ENCODE data around the gene THUMPD2.

The THUMPD2 gene

DNA sequence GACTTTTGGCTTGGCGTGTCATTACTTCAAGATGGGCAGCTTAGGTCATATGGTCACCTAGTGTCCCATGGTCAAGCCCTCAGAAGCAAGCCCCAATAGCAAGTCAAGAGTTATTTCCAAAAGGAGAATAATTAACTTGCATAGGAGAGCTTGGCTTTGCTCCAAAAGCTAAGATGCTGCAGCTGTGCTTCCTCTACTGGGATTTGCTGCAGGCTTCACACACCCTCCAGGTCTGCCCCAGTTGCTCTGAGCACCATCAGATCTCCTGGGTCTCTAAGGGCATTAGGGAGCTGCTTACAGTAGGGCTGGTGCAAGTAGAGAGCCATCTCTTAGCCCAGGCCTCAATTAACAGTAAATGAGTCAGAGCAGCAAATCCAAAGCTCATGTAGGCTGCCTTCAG lies 46.6 kb downstream of the THUMPD2 start:
- TF ChIP-seq TEAD4 (IDR thresholded peaks at IDR 0.05) (no peak), TAF1 (IDR thresholded peaks at IDR 0.05; ENCODE audit: low read depth) (no peak), CREB1 (IDR thresholded peaks at IDR 0.05; ENCODE audit: low read depth) (no peak), TCF12 (IDR thresholded peaks at IDR 0.05; ENCODE audit: low read depth) (no peak), FOXM1 (IDR thresholded peaks at IDR 0.05; ENCODE audit: borderline replicate concordance, low read depth) (no peak)
- TF ChIP-seq, protein P1, sequence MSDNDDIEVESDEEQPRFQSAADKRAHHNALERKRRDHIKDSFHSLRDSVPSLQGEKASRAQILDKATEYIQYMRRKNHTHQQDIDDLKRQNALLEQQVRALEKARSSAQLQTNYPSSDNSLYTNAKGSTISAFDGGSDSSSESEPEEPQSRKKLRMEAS (IDR thresholded peaks at IDR 0.05): no peak

DNA sequence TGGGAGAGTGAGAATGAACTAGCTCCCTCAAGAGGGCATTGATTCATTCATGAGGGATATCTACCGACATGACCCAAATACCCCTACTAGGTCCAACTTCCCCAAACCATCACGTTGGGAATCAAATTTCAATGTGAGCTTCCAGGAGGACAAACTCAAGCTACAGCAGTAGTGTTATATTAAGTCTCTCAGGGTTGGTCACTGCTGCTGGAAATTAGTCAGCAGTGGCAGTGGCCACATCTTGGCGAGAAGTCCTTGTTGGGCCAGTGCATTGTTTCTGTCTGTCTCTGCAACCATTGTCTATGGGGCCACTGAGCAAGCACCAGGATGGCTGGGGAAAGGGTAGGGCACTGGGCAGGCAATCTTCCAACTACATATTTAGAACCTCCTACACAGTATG lies 47.5 kb downstream of the THUMPD2 start:
- TF ChIP-seq YY1 (IDR thresholded peaks at IDR 0.05; ENCODE audit: low read depth): no peak
- no peak for TF ChIP-seq EP300 (IDR thresholded peaks at IDR 0.05; ENCODE audit: borderline replicate concordance)
- TF ChIP-seq TEAD4 (IDR thresholded peaks at IDR 0.05): no peak
- TF ChIP-seq RAD21 (IDR thresholded peaks at IDR 0.05; ENCODE audit: low read depth): no peak
- TF ChIP-seq ZBTB7A (IDR thresholded peaks at IDR 0.05; ENCODE audit: low read depth): no peak
- TF ChIP-seq TCF12 (IDR thresholded peaks at IDR 0.05; ENCODE audit: low read depth): no peak
- TF ChIP-seq CREB1 (IDR thresholded peaks at IDR 0.05; ENCODE audit: low read depth): no peak
- TF ChIP-seq EGR1 (IDR thresholded peaks at IDR 0.05): no peak
- TF ChIP-seq, protein P2, sequence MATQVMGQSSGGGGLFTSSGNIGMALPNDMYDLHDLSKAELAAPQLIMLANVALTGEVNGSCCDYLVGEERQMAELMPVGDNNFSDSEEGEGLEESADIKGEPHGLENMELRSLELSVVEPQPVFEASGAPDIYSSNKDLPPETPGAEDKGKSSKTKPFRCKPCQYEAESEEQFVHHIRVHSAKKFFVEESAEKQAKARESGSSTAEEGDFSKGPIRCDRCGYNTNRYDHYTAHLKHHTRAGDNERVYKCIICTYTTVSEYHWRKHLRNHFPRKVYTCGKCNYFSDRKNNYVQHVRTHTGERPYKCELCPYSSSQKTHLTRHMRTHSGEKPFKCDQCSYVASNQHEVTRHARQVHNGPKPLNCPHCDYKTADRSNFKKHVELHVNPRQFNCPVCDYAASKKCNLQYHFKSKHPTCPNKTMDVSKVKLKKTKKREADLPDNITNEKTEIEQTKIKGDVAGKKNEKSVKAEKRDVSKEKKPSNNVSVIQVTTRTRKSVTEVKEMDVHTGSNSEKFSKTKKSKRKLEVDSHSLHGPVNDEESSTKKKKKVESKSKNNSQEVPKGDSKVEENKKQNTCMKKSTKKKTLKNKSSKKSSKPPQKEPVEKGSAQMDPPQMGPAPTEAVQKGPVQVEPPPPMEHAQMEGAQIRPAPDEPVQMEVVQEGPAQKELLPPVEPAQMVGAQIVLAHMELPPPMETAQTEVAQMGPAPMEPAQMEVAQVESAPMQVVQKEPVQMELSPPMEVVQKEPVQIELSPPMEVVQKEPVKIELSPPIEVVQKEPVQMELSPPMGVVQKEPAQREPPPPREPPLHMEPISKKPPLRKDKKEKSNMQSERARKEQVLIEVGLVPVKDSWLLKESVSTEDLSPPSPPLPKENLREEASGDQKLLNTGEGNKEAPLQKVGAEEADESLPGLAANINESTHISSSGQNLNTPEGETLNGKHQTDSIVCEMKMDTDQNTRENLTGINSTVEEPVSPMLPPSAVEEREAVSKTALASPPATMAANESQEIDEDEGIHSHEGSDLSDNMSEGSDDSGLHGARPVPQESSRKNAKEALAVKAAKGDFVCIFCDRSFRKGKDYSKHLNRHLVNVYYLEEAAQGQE (IDR thresholded peaks at IDR 0.05; ENCODE audit: low read depth): no peak
- TF ChIP-seq, protein P3, sequence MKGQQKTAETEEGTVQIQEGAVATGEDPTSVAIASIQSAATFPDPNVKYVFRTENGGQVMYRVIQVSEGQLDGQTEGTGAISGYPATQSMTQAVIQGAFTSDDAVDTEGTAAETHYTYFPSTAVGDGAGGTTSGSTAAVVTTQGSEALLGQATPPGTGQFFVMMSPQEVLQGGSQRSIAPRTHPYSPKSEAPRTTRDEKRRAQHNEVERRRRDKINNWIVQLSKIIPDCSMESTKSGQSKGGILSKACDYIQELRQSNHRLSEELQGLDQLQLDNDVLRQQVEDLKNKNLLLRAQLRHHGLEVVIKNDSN (IDR thresholded peaks at IDR 0.05): no peak
- TF ChIP-seq TAF1 (IDR thresholded peaks at IDR 0.05; ENCODE audit: low read depth): no peak
- TF ChIP-seq FOXM1 (IDR thresholded peaks at IDR 0.05; ENCODE audit: borderline replicate concordance, low read depth): no peak

DNA sequence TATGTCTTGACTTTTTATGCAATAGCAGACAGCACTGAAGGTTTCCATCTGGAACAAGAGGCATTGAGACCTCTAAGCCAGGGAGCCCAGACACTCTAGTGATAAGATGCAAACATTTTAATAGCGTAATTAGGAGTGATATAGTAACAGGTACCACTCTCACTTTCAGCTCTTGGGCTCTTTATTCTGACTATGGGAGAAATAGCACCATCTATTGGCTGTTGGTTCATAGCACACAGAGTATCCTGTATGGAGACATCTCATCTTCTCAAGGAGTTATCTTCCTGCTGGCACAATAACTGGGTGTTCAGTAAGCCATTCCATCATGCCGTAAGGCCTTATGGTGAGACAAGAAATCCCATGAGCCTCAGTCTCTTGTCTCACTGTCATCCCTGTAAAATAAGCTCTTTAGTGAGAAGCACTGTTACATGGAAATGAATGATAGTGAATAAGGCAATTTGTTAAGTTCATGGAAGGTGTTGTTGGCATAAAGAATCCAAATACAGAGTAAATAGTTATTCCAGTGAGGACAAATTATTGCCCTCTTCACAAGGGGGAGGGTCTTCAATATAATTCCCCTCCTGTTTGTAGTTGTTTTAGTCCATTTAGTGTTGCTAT lies 48.3 kb downstream of the THUMPD2 start:
- TF ChIP-seq TEAD4 (IDR thresholded peaks at IDR 0.05): no peak
- TF ChIP-seq RAD21 (IDR thresholded peaks at IDR 0.05; ENCODE audit: low read depth): peak; percentile 67

DNA sequence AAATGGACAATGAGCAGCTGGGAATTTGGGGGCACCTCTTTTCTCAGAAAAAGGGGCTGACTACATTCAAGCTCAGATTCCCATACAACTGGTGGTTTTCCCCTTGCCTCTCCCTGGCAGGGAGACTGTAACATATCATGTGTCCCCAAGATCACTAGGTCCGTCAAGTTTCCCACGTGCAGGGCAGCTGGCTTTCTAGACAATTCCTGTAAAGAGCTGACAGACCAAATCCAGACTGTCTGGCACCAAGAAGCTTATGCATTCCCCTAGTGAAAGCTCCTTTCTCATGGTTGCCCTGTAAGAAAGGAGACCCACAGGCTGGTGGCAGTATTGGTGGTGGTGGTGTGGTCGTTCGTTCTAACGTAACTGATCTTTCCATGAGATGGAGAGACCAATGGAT lies 48.8 kb downstream of the THUMPD2 start:
- TF ChIP-seq NFIC (IDR thresholded peaks at IDR 0.05) (no peak), FOXM1 (IDR thresholded peaks at IDR 0.05; ENCODE audit: borderline replicate concordance, low read depth) (no peak), CEBPB (IDR thresholded peaks at IDR 0.05) (no peak), RAD21 (IDR thresholded peaks at IDR 0.05; ENCODE audit: low read depth) (no peak), ZBTB7A (IDR thresholded peaks at IDR 0.05; ENCODE audit: low read depth) (no peak), TEAD4 (IDR thresholded peaks at IDR 0.05) (no peak), EP300 (IDR thresholded peaks at IDR 0.05; ENCODE audit: borderline replicate concordance) (no peak), CREB1 (IDR thresholded peaks at IDR 0.05; ENCODE audit: low read depth) (no peak), YY1 (IDR thresholded peaks at IDR 0.05; ENCODE audit: low read depth) (no peak), EGR1 (IDR thresholded peaks at IDR 0.05) (no peak), TCF12 (IDR thresholded peaks at IDR 0.05; ENCODE audit: low read depth) (no peak), TAF1 (IDR thresholded peaks at IDR 0.05; ENCODE audit: low read depth) (no peak)
- TF ChIP-seq, protein P3 (IDR thresholded peaks at IDR 0.05): no peak
- TF ChIP-seq, protein P1 (IDR thresholded peaks at IDR 0.05): no peak
- TF ChIP-seq, protein P2 (IDR thresholded peaks at IDR 0.05; ENCODE audit: low read depth): no peak

DNA sequence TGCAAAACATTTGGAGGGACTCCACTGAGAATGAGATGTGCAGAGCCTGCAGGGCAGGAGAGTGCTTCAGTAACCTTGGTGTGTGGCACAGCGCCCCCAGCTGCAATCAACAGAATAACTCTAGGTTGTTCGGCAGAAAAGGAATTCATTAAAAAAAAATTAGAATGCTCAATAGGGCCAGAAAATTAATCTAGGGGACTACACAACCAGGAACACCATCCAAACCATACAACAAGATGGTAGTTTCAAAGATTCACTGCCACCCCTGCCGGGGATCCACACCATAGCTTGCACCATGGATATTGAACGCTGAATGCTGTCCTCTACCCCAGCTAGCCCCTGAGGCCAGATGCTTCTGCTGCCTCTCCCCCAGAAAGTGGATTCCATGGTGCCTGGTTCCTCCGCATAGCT lies 50.1 kb downstream of the THUMPD2 start:
- TF ChIP-seq TEAD4 (IDR thresholded peaks at IDR 0.05) (no peak), RAD21 (IDR thresholded peaks at IDR 0.05; ENCODE audit: low read depth) (peak; percentile 81)
- TF ChIP-seq, protein P3 (IDR thresholded peaks at IDR 0.05): no peak

DNA sequence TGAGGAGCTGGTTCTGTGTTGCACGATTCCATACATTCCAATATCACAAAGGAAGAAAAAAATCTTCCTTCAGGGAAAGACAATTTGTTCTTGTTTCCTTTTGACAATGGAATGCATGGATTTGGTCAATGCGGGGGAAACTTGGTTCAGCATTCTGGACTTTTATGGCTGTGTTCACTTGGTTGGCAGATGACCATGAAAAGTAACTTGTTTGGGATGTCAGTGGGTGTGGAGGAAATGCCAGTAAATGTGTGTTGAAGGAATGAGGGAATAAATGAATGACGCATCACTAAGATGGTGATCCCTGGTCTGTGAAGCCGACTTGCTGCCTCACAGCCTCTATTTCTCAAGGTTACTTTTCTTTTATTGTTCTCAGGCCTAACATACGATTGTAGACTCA lies 53.7 kb downstream of the THUMPD2 start:
- TF ChIP-seq, protein P3 (IDR thresholded peaks at IDR 0.05): no peak
- TF ChIP-seq, protein P1 (IDR thresholded peaks at IDR 0.05): no peak
- TF ChIP-seq EGR1 (IDR thresholded peaks at IDR 0.05) (no peak), CREB1 (IDR thresholded peaks at IDR 0.05; ENCODE audit: low read depth) (no peak), TEAD4 (IDR thresholded peaks at IDR 0.05) (no peak), CEBPB (IDR thresholded peaks at IDR 0.05) (no peak), ZBTB7A (IDR thresholded peaks at IDR 0.05; ENCODE audit: low read depth) (no peak), FOXM1 (IDR thresholded peaks at IDR 0.05; ENCODE audit: borderline replicate concordance, low read depth) (no peak), YY1 (IDR thresholded peaks at IDR 0.05; ENCODE audit: low read depth) (no peak), EP300 (IDR thresholded peaks at IDR 0.05; ENCODE audit: borderline replicate concordance) (no peak), NFIC (IDR thresholded peaks at IDR 0.05) (no peak), TCF12 (IDR thresholded peaks at IDR 0.05; ENCODE audit: low read depth) (no peak), RAD21 (IDR thresholded peaks at IDR 0.05; ENCODE audit: low read depth) (no peak), TAF1 (IDR thresholded peaks at IDR 0.05; ENCODE audit: low read depth) (no peak)
- TF ChIP-seq, protein P2 (IDR thresholded peaks at IDR 0.05; ENCODE audit: low read depth): no peak
